ENCODE measurements around the gene SMYD3. TPM values are rescaled to one million over a fixed set of nuclear protein-coding genes. Genes with fewer than 3 reads are reported as not detected.

The SMYD3 gene
- total and polyA plus RNA-seq, 10 of the 15 experiments (the other 5 are each of a cell fraction or from before 2014, with no cell fraction given) = 18.3 to 54.0 (median 24.8) TPM

- TF ChIP-seq REST (IDR thresholded peaks at IDR 0.05; ENCODE audit: low read depth, low read length) (no peak), POLR2A (IDR thresholded peaks at IDR 0.05; ENCODE audit: low read depth, low read length) (no peak), RFX5 (IDR thresholded peaks at IDR 0.05; ENCODE audit: low read depth, low read length) (no peak), CBX3 (IDR thresholded peaks at IDR 0.05; ENCODE audit: borderline replicate concordance, low read depth) (no peak), ZNF24 (IDR thresholded peaks at IDR 0.05) (no peak), ELK1 (IDR thresholded peaks at IDR 0.05; ENCODE audit: low read depth, low read length) (no peak), RUNX3 (IDR thresholded peaks at IDR 0.05; ENCODE audit: low read length) (no peak), DPF2 (IDR thresholded peaks at IDR 0.05) (no peak), RB1 (IDR thresholded peaks at IDR 0.05; ENCODE audit: borderline replicate concordance) (no peak), CHD2 (IDR thresholded peaks at IDR 0.05; ENCODE audit: borderline replicate concordance, low read depth, low read length) (no peak)
Measured at GRCh38 chr1:246267896-246268295, 239.2 kb downstream of the SMYD3 start (continued).

- no peaks in the 10 kb centered on the region for H3K79me2 ChIP-seq (ENCODE audit: control insufficient read depth, insufficient read depth, low read length)
- H3K27ac ChIP-seq (ENCODE audit: control insufficient read depth, insufficient read depth) = no peak overlapping the region
- CTCF ChIA-PET = no interaction called here
- POLR2A ChIA-PET = no interaction called here
- in situ Hi-C loops (cut with MboI) (no loop called here), intact Hi-C loops (cut with micrococcal nuclease; ENCODE audit: unreplicated experiment) (no loop called here)
- H3K4me2 ChIP-seq (ENCODE audit: control insufficient read depth, insufficient read depth) = no peak overlapping the region
- no peak overlapping the region for H3K4me3 ChIP-seq
- no TSS peak for BruUV-seq (replicated peaks)
- ATAC-seq = no peak
- RAD21 ChIA-PET (ENCODE audit: unreplicated experiment) = no interaction called here
- H3K9me3 ChIP-seq (replicated peaks; ENCODE audit: control insufficient read depth, insufficient read depth, low read length) = no peaks in the 10 kb centered on the region
- no peaks in the 10 kb centered on the region for H3K4me1 ChIP-seq (ENCODE audit: control insufficient read depth, insufficient read depth, low read length)
- H3K27me3 ChIP-seq (replicated peaks in 1 of 2; ENCODE audit: control insufficient read depth in 2 of 2, insufficient read depth in 2 of 2, low read length in 1 of 2) = no peaks in the 10 kb centered on the region
- no peaks in the 10 kb centered on the region for H3K36me3 ChIP-seq (ENCODE audit: control insufficient read depth in 2 of 2, insufficient read depth in 2 of 2, low read length in 1 of 2)
- no peak overlapping the region for H2AFZ ChIP-seq (ENCODE audit: control insufficient read depth, low read depth, low read length)
- no peaks in the 10 kb centered on the region for H4K20me1 ChIP-seq (ENCODE audit: control insufficient read depth, insufficient read depth)
- DNase-seq (ENCODE audit: low read depth, low spot score) = no peak
- H3K9ac ChIP-seq (ENCODE audit: control insufficient read depth, insufficient read depth, low read length) = no peak overlapping the region
- SMC1A ChIA-PET (ENCODE audit: uncharacterized antibody, unreplicated experiment) = no interaction called here
- WGBS (ENCODE audit: insufficient coverage, insufficient replicate concordance, low lambda C conversion rate, missing lambda C conversion rate) = 93% methylated on average over 3 of the region's 3 CpGs
- no peak for FAIRE-seq
- TF ChIP-seq HDGF (IDR thresholded peaks at IDR 0.05) = no peak
- no peak for TF ChIP-seq BCLAF1 (IDR thresholded peaks at IDR 0.05)
- no peak for TF ChIP-seq EGR1 (IDR thresholded peaks at IDR 0.05; ENCODE audit: borderline replicate concordance in 1 of 2, low read depth in 2 of 2, low read length in 2 of 2)
- no peak for TF ChIP-seq TCF12 (IDR thresholded peaks at IDR 0.05; ENCODE audit: low read depth, low read length)
- TF ChIP-seq CTCF (IDR thresholded peaks at IDR 0.05 in 2 of 3, conservative IDR thresholded peaks at IDR 0.05 in 1 of 3; ENCODE audit: control insufficient read depth in 2 of 3, extremely low read depth in 1 of 3, insufficient read depth in 1 of 3, low read depth in 3 of 3, low read length in 3 of 3) = no peak
- no peak for TF ChIP-seq BMI1 (IDR thresholded peaks at IDR 0.05; ENCODE audit: borderline replicate concordance)
Measured at GRCh38 chr1:246267426-246267825, 239.7 kb downstream of the SMYD3 start.
